Measurements from ENCODE around the gene FBXL16. TPM values are rescaled to one million over a fixed set of nuclear protein-coding genes. Genes with fewer than 3 reads are reported as not detected.

The FBXL16 gene
- total RNA-seq, 1 donor from 2014 or later = 0.46 TPM

- no peak for DNase-seq (ENCODE audit: low read depth)
- peak overlapping the region; percentile 76 for H3K4me3 ChIP-seq (ENCODE audit: low read depth, low read length)
- TF ChIP-seq CTCF (conservative IDR thresholded peaks at IDR 0.05; ENCODE audit: low read depth, low read length) = no peak
Observed at GRCh38 chr16:683396-684070, 22.1 kb downstream of the FBXL16 start.

- TF ChIP-seq CTCF (conservative IDR thresholded peaks at IDR 0.05; ENCODE audit: low read depth, low read length) = no peak
- H3K4me3 ChIP-seq (ENCODE audit: low read depth, low read length) = peak overlapping the region; percentile 76
- no peak for DNase-seq (ENCODE audit: low read depth)
Observed at GRCh38 chr16:682493-683395, 22.9 kb downstream of the FBXL16 start.

- H3K4me3 ChIP-seq (ENCODE audit: low read depth, low read length) = peak overlapping the region; percentile 84
- DNase-seq (ENCODE audit: low read depth) = no peak
- no peak for TF ChIP-seq CTCF (conservative IDR thresholded peaks at IDR 0.05; ENCODE audit: low read depth, low read length)
Observed at GRCh38 chr16:681746-682427, 23.7 kb downstream of the FBXL16 start.

GRCh38 chr16:680967-681745 lies 24.4 kb downstream of the FBXL16 start:
- DNase-seq (ENCODE audit: low read depth) = no peak
- peak overlapping the region; percentile 84 for H3K4me3 ChIP-seq (ENCODE audit: low read depth, low read length)
- TF ChIP-seq CTCF (conservative IDR thresholded peaks at IDR 0.05; ENCODE audit: low read depth, low read length) = no peak

- TF ChIP-seq CTCF (conservative IDR thresholded peaks at IDR 0.05; ENCODE audit: low read depth, low read length) = no peak
- DNase-seq (ENCODE audit: low read depth) = no peak
- peak overlapping the region; percentile 84 for H3K4me3 ChIP-seq (ENCODE audit: low read depth, low read length)
Observed at GRCh38 chr16:680625-680945, 25.0 kb downstream of the FBXL16 start.

- peak within 1 kb of the TSS; percentile 84 for H3K4me3 ChIP-seq (ENCODE audit: low read depth, low read length)
- no peak for TF ChIP-seq CTCF (conservative IDR thresholded peaks at IDR 0.05; ENCODE audit: low read depth, low read length)
- no peak for DNase-seq (ENCODE audit: low read depth)
Observed at GRCh38 chr16:679814-680624, 25.6 kb downstream of the FBXL16 start, which contains the start of gene STUB1. STUB1 (plus strand) TSS chr16:680410; CDS start chr16:680526, 116 bp downstream.
